NCI-H2227 (cell line): ENCODE measurements around the gene LRRC32.
"Not testable (repeated sequence)": the region's sequence is repeated elsewhere in the genome, so short reads cannot be mapped to it uniquely, and the experiment has no call there.

Experiments
- DNase-seq: peaks from one replicate; lab custom pipeline; 2025; ENCODE audit not compliant: unreplicated experiment; lab: John Stamatoyannopoulos, UW

Gene LRRC32

GRCh38 chr11:76614471-76615179 is 55.9 kb downstream of the LRRC32 start:
- DNase-seq: no peak

DNA sequence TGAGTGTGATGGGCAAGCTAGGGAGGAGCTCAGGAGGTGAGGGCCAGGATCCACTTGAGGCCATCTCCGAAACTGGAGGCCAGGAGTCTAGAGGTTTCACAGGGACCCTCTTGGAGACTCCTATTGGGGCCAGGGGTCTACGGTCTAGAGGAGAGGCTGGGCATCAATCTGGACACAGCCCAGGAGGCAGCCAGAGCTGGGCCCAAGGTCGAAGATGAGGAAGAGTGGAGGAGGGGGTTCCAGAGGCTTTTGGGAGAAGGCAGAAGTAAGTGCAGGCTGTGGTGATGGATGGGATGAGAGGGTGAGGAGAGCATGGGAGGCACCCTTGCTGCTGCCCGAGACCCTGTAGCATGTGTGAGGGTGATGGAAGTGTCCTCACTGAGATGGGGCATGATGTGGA is 56.6 kb downstream of the LRRC32 start:
- DNase-seq: no peak

- no peak for DNase-seq
These were observed 58.3 kb downstream of the LRRC32 start for GRCh38 chr11:76612226-76612625.

DNA sequence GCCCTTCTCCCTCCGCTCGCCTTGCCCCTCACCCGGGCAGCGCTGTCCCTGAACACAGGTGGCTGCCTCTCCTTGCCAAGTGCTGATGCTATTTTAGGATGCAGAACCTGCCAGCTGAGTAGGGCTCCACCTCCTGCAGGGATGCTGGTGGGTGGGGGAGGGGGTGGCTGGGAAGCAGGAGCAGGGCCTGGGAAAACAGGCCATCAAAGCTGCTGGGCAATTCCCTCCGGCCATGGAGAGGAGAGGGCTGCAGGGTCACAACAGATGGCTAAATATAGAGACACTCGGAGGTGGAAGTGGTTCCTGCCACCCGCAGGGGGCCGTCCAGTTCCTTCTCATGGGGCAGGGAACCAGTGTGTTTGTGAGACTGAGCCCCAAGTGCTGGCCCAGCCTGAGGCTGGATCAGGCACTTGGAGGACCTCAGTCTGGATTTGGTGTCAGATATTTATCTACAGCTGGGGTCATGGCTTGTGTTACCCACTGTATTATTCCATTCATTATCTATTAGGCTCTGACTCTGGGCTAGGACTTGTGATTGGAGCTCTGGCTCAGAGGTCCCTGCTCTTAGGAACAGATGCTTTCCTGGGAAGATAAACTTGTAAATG is 59.6 kb downstream of the LRRC32 start:
- DNase-seq: peak; percentile 32

GRCh38 chr11:76610371-76610770 is 60.2 kb downstream of the LRRC32 start:
- no peak for DNase-seq

DNA sequence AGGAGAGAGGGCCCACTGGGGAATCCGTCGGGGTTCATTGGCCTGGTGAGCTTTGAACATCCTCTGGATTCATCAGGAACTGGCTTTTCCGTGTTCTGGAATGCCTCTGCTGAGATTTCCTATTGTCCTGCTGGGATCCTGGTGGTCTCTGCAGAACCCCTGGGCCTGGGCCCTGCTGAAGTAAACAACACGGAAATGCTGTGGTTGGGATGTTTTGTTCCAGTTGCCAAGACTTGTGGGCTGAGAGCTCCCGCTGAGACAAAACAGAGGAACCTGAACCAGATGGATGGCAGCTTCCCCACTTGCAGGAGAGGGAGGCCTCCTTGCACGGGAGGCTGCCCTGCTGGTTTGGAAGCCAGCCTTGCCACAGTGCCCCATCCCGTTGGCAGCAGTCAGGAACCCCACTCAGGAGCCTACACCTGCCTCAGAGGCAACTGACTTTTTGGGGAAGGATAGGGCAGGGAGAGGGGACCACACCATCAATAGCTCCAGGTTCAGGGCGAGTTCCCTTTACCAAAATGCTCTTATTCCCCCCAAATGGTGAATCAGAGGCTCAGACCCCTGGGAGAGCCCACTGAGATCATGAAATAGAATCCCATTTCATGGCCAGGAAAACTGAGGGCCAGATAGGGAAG is 60.7 kb downstream of the LRRC32 start:
- DNase-seq: no peak

GRCh38 chr11:76608879-76609460 is 61.6 kb downstream of the LRRC32 start:
- not testable (repeated sequence) for DNase-seq

DNA sequence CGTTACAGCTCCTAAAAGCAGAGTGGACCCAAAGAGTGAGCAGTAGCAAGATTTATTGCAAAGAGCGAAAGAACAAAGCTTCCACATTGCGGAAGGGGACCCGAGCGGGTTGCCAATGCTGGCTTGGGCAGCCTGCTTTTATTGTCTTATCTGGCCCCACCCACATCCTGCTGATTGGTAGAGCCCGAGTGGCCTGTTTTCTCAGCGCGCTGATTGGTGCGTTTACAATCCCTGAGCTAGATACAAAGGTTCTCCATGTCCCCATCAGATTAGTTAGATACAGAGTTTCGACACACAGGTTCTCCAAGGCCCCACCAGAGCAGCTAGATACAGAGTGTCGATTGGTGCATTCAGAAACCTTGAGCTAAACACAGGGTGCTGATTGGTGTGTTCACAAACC is 62.3 kb downstream of the LRRC32 start:
- not testable (repeated sequence) for DNase-seq
